Activated effector memory CD4-positive, alpha-beta T cell treated with anti-CD3 and anti-CD28 coated beads, Interleukin-2, amount 50 U/mL, for 16 hours (primary cell): Measurements from ENCODE around the gene SLC18A2.
"Not testable (repeated sequence)": the region's sequence is repeated elsewhere in the genome, so short reads cannot be mapped to it uniquely, and the experiment has no call there.

ENCODE experiments used
- DNase-seq: peaks from one replicate; pipeline ENCODE4 v3.0.0-alpha.2; 2020

Gene SLC18A2

GRCh38 chr10:117240621-117241529 is at the start of gene SLC18A2:
Gene SLC18A2, plus strand, starts transcription at chr10:117241114. Its CDS starts 580 bp downstream, at chr10:117241694.
- peak; percentile 36 for DNase-seq

- DNase-seq, result peak; percentile 17
These were observed 43.7 kb upstream of the SLC18A2 start, which contains the start of gene KCNK18 for GRCh38 chr10:117197189-117197588. Gene KCNK18, plus strand, starts transcription at chr10:117197489. Its CDS starts 0 bp downstream, at chr10:117197489.

- DNase-seq, result peak; percentile 30
These were observed 42.8 kb upstream of the SLC18A2 start for GRCh38 chr10:117198088-117198487.

GRCh38 chr10:117201826-117202225 is 39.1 kb upstream of the SLC18A2 start:
- peak; percentile 60 for DNase-seq

GRCh38 chr10:117204316-117204715 is 36.6 kb upstream of the SLC18A2 start:
- peak; percentile 21 for DNase-seq

GRCh38 chr10:117212176-117212575 is 28.7 kb upstream of the SLC18A2 start:
- DNase-seq, result no peak

- no peak for DNase-seq
These were observed 26.5 kb upstream of the SLC18A2 start for GRCh38 chr10:117214401-117214800.

GRCh38 chr10:117215079-117215478 is 25.8 kb upstream of the SLC18A2 start:
- no peak for DNase-seq

- DNase-seq, result no peak
These were observed 24.9 kb upstream of the SLC18A2 start for GRCh38 chr10:117216028-117216427.

- DNase-seq, result peak; percentile 90
These were observed 24.2 kb upstream of the SLC18A2 start for GRCh38 chr10:117216611-117217195.

GRCh38 chr10:117217196-117217761 is 23.6 kb upstream of the SLC18A2 start:
- DNase-seq, result peak; percentile 68

GRCh38 chr10:117218654-117219053 is 22.3 kb upstream of the SLC18A2 start:
- peak; percentile 14 for DNase-seq

- peak; percentile 49 for DNase-seq
These were observed 19.7 kb upstream of the SLC18A2 start for GRCh38 chr10:117221156-117221711.

GRCh38 chr10:117222552-117222951 is 18.4 kb upstream of the SLC18A2 start:
- DNase-seq, result peak; percentile 52

- peak; percentile 36 for DNase-seq
These were observed 17.8 kb upstream of the SLC18A2 start for GRCh38 chr10:117222976-117223692.

- peak; percentile 9 for DNase-seq
These were observed 17.1 kb upstream of the SLC18A2 start for GRCh38 chr10:117223693-117224430.

- DNase-seq, result peak; percentile 38
These were observed 16.0 kb upstream of the SLC18A2 start for GRCh38 chr10:117224881-117225280.

- DNase-seq, result no peak
These were observed 14.0 kb upstream of the SLC18A2 start for GRCh38 chr10:117226813-117227451.

GRCh38 chr10:117228210-117228609 is 12.7 kb upstream of the SLC18A2 start:
- DNase-seq, result no peak

GRCh38 chr10:117230107-117230506 is 10.8 kb upstream of the SLC18A2 start:
- DNase-seq, result not testable (repeated sequence)

GRCh38 chr10:117237401-117237991 is 3.4 kb upstream of the SLC18A2 start:
- no peak for DNase-seq
